Measurements from ENCODE around the gene ADAMTS5. TPM values are rescaled to one million over a fixed set of nuclear protein-coding genes. Genes with fewer than 3 reads are reported as not detected.

Gene ADAMTS5
- total and polyA plus RNA-seq, 2 of the 8 experiments (the other 6 are each of a cell fraction or from before 2014, with no cell fraction given): 0.20 to 1.1 TPM

DNA sequence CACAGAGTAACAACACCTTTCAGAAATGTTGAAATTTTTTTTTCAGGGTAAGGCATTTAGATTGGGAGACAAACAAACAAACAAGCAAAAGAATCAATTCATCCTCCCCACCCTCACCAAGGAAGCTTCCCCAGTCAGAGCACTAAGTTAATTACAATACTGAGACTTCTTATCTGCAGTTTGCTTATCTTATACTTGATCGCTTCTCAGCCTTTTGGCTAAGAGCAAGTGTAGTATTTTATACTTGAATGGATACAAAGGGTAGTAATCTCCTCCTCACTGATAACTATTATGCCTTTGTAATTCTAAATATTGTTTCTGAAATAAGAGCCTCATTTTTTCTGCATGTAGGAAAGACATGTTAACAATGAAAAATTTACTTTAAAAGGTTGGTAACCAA lies 54.4 kb downstream of the ADAMTS5 start:
- POLR2A ChIA-PET (ENCODE audit: partially characterized antibody): no interaction called here
- no peak overlapping the region for H3K4ac ChIP-seq (replicated peaks; ENCODE audit: insufficient read length, low read depth, low read length)
- no peak overlapping the region for H4K5ac ChIP-seq (ENCODE audit: insufficient read length, low read depth, low read length)
- no peak overlapping the region for H2BK20ac ChIP-seq (ENCODE audit: low read length)
- H3K79me2 ChIP-seq (ENCODE audit: control insufficient read depth in 1 of 2, insufficient read depth in 2 of 2, low read length in 2 of 2): no peaks in the 10 kb centered on the region
- CTCF ChIA-PET (ENCODE audit: partially characterized antibody): interaction anchor here (1.2 to 2.3 kb wide), 2 partner anchors 49 to 53 kb away, joined by 3 to 9 read pairs; no protein-coding TSS in a partner anchor
- H3K23ac ChIP-seq (ENCODE audit: insufficient read length): no peak overlapping the region
- H4K20me1 ChIP-seq (replicated peaks in 1 of 2; ENCODE audit: control insufficient read depth in 1 of 2, insufficient read depth in 2 of 2, low read length in 2 of 2): no peaks in the 10 kb centered on the region
- no peaks in the 10 kb centered on the region for H3K36me3 ChIP-seq (ENCODE audit: control insufficient read depth in 2 of 4, insufficient read depth in 4 of 4, low read length in 3 of 4)
- H3K4me2 ChIP-seq (ENCODE audit: insufficient read depth in 1 of 2, low read depth in 2 of 2, low read length in 2 of 2): no peak overlapping the region
- H3K56ac ChIP-seq (replicated peaks; ENCODE audit: insufficient read length, low read depth, low read length): no peak overlapping the region
- H2AFZ ChIP-seq (ENCODE audit: low read length): no peak overlapping the region
- no peak overlapping the region for H2BK15ac ChIP-seq (ENCODE audit: low read length)
- no peak overlapping the region for H2BK120ac ChIP-seq (replicated peaks; ENCODE audit: low read depth, low read length)
- H3K9me3 ChIP-seq (ENCODE audit: insufficient read depth in 2 of 2, low read depth in 1 of 2, low read length in 1 of 2): no peaks in the 10 kb centered on the region
- no peak overlapping the region for H2BK5ac ChIP-seq (ENCODE audit: low read depth, low read length)
- FAIRE-seq: no peak
- H3K27me3 ChIP-seq (replicated peaks in 1 of 4; ENCODE audit: control insufficient read depth in 3 of 4, extremely low read depth in 1 of 4, insufficient read depth in 3 of 4, low read length in 3 of 4): no peaks in the 10 kb centered on the region
- H3K14ac ChIP-seq (ENCODE audit: insufficient read length): no peak overlapping the region
- H3K18ac ChIP-seq (ENCODE audit: extremely low read depth, low read length): no peak overlapping the region
- H3K4me1 ChIP-seq (replicated peaks in 1 of 4; ENCODE audit: control insufficient read depth in 3 of 4, insufficient read depth in 4 of 4, low read length in 3 of 4): peaks cover 0 to 9% (median 3%) of the 10 kb centered on the region in 4 experiments; a peak in 3 of 7 replicates
- H3K4me3 ChIP-seq (ENCODE audit: extremely low read depth in 1 of 4, insufficient read depth in 2 of 4, low read depth in 3 of 4, low read length in 4 of 4): no peak overlapping the region
- H3K23me2 ChIP-seq (ENCODE audit: low read depth, low read length): no peaks in the 10 kb centered on the region; the same call in 1 of the 2 replicates
- H3K9ac ChIP-seq (replicated peaks in 1 of 4; ENCODE audit: extremely low read depth in 1 of 4, low read depth in 3 of 4, low read length in 3 of 4): no peak overlapping the region
- H4K8ac ChIP-seq (ENCODE audit: extremely low read depth, insufficient read depth, low read length): no peak overlapping the region
- no peaks in the 10 kb centered on the region for H3K79me1 ChIP-seq (ENCODE audit: low read depth, low read length)
- H4K91ac ChIP-seq (replicated peaks; ENCODE audit: insufficient read length, low read length): no peak overlapping the region
- no peak overlapping the region for H2BK12ac ChIP-seq (ENCODE audit: low read depth, low read length)
- no peak for DNase-seq (ENCODE audit: low read depth in 1 of 2, low spot score in 2 of 2)
- 87% methylated on average over 1 of the region's 1 CpG; no CpG with 5 or more reads in 1 of the 2 experiments for WGBS, 2 experiments (ENCODE audit: extremely low coverage in 1 of 2, insufficient coverage in 1 of 2, insufficient read length in 1 of 2, insufficient replicate concordance in 2 of 2, low coverage in 1 of 2, low lambda C conversion rate in 2 of 2, missing lambda C conversion rate in 1 of 2)
- H3K27ac ChIP-seq (ENCODE audit: low read depth, low read length): no peak overlapping the region
- no peak overlapping the region for H2AK5ac ChIP-seq (ENCODE audit: low read depth, low read length)
- TF ChIP-seq, protein P1, sequence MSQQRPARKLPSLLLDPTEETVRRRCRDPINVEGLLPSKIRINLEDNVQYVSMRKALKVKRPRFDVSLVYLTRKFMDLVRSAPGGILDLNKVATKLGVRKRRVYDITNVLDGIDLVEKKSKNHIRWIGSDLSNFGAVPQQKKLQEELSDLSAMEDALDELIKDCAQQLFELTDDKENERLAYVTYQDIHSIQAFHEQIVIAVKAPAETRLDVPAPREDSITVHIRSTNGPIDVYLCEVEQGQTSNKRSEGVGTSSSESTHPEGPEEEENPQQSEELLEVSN (IDR thresholded peaks at IDR 0.05): no peak
- TF ChIP-seq MAFK (IDR thresholded peaks at IDR 0.05; ENCODE audit: low read depth, low read length) (no peak), BACH1 (IDR thresholded peaks at IDR 0.05; ENCODE audit: low read length) (no peak), GABPA (IDR thresholded peaks at IDR 0.05; ENCODE audit: borderline replicate concordance, insufficient read depth, low read length) (no peak), SAP30 (IDR thresholded peaks at IDR 0.05; ENCODE audit: insufficient read depth, insufficient replicate concordance, low read length) (no peak), ASH2L (IDR thresholded peaks at IDR 0.05; ENCODE audit: low read length) (no peak), TAF7 (optimal IDR thresholded peaks at IDR 0.05; ENCODE audit: borderline replicate concordance, low read depth, low read length) (no peak), KDM1A (IDR thresholded peaks at IDR 0.05; ENCODE audit: borderline replicate concordance, low read length) (no peak), FOSL1 (IDR thresholded peaks at IDR 0.05; ENCODE audit: insufficient read depth, low read depth, low read length) (no peak)
- TF ChIP-seq, protein P2, sequence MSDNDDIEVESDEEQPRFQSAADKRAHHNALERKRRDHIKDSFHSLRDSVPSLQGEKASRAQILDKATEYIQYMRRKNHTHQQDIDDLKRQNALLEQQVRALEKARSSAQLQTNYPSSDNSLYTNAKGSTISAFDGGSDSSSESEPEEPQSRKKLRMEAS (IDR thresholded peaks at IDR 0.05): no peak

Data from H1 (cell line).